Astrocyte (in vitro differentiated cells and primary cell): ENCODE measurements around the gene TEDC2. TPM values are rescaled to one million over a fixed set of nuclear protein-coding genes. Genes with fewer than 3 reads are reported as not detected.

Source experiments
- DNase-seq: peaks from one replicate; pipeline ENCODE4 v3.0.0-alpha.2; 2010; ENCODE audit warnings: low read depth
- FAIRE-seq: peaks from 2 replicates; lab custom pipeline; 2011; peaks lifted over from hg19 to GRCh38; lab: Jason Lieb, UNC
- H2AFZ ChIP-seq: 2 replicates; pipeline ENCODE4 v1.6.0; 2012; ENCODE audit warnings: low read depth, low read length, inconsistent platforms
- H3K27ac ChIP-seq: 2 replicates; pipeline ENCODE4 v1.5.1; 2011; ENCODE audit warnings: low read depth, low read length, inconsistent platforms
- H3K27me3 ChIP-seq: 2 replicates; pipeline ENCODE4 v1.6.0; 2011; ENCODE audit warnings: low read length, inconsistent platforms; ENCODE audit not compliant: insufficient read depth
- H3K36me3 ChIP-seq: 2 replicates; pipeline ENCODE4 v1.5.1; 2011; ENCODE audit warnings: low read length, inconsistent platforms; ENCODE audit not compliant: insufficient read depth
- H3K4me1 ChIP-seq: 2 replicates; pipeline ENCODE4 v1.5.1; 2011; ENCODE audit warnings: low read length, inconsistent platforms; ENCODE audit not compliant: insufficient read depth
- H3K4me2 ChIP-seq: 2 replicates; pipeline ENCODE4 v1.6.0; 2012; ENCODE audit warnings: low read length, inconsistent platforms
- H3K4me3 ChIP-seq: 2 replicates; pipeline ENCODE4 v1.5.1; 2011; ENCODE audit warnings: low read depth, mild to moderate bottlenecking, low read length, inconsistent platforms; ENCODE audit not compliant: insufficient read depth
- H3K79me2 ChIP-seq: 2 replicates; pipeline ENCODE4 v1.6.0; 2012; ENCODE audit warnings: mild to moderate bottlenecking, low read length, inconsistent platforms; ENCODE audit not compliant: insufficient read depth
- H3K9ac ChIP-seq: 2 replicates; pipeline ENCODE4 v1.6.0; 2012; ENCODE audit warnings: mild to moderate bottlenecking, low read length, inconsistent platforms
- H3K9me3 ChIP-seq: 2 replicates; pipeline ENCODE4 v1.5.1; 2012; ENCODE audit warnings: low read depth, mild to moderate bottlenecking, low read length, inconsistent platforms; ENCODE audit not compliant: insufficient read depth
- H4K20me1 ChIP-seq: 2 replicates; pipeline ENCODE4 v1.6.0; 2012; ENCODE audit warnings: low read length, inconsistent platforms; ENCODE audit not compliant: insufficient read depth
- H3K27ac Mint-ChIP-seq: one replicate; pipeline ENCODE4 v1.8.0; 2021; ENCODE audit warnings: mild to moderate bottlenecking, mixed read lengths; ENCODE audit not compliant: unreplicated experiment
- H3K27me3 Mint-ChIP-seq: one replicate; pipeline ENCODE4 v1.8.0; 2021; ENCODE audit warnings: low read depth, mixed read lengths; ENCODE audit not compliant: unreplicated experiment
- H3K36me3 Mint-ChIP-seq: one replicate; pipeline ENCODE4 v1.8.0; 2021; ENCODE audit warnings: low read depth, mixed read lengths; ENCODE audit not compliant: unreplicated experiment
- H3K4me1 Mint-ChIP-seq: one replicate; pipeline ENCODE4 v1.8.0; 2021; ENCODE audit warnings: low read depth, mixed read lengths; ENCODE audit not compliant: unreplicated experiment
- H3K4me3 Mint-ChIP-seq: one replicate; pipeline ENCODE4 v1.8.0; 2021; ENCODE audit warnings: mild to moderate bottlenecking, moderate library complexity, mixed read lengths; ENCODE audit not compliant: unreplicated experiment
- H3K9me3 Mint-ChIP-seq: one replicate; pipeline ENCODE4 v1.8.0; 2021; ENCODE audit warnings: mild to moderate bottlenecking, mixed read lengths; ENCODE audit not compliant: unreplicated experiment
- CTCF ChIP-seq: IDR thresholded peaks from 2 replicates; pipeline ENCODE4 v1.5.1; 2011; ENCODE audit warnings: low read depth, mild to moderate bottlenecking, inconsistent platforms, low read length, moderate library complexity; ENCODE audit not compliant: insufficient read depth
- EZH2 ChIP-seq: IDR thresholded peaks from 2 replicates; pipeline ENCODE4 v1.6.1; 2012; ENCODE audit warnings: mild to moderate bottlenecking, low read length, inconsistent platforms; ENCODE audit not compliant: insufficient read depth
- total RNA-seq: library from RNA; stranded (reverse); gene quantifications from 2 replicates; pipeline ENCODE4 v1.2.1, GENCODE V29; 2021

Gene TEDC2
- total RNA-seq, 1 donor from 2014 or later, result 6.0 TPM

GRCh38 chr16:2436110-2436509 is 23.8 kb upstream of the TEDC2 start:
- Mint-ChIP-seq H3K27ac (no peak overlapping the region), H3K9me3 (no peaks in the 10 kb centered on the region), H3K4me3 (no peak overlapping the region), H3K27me3 (no peaks in the 10 kb centered on the region), H3K4me1 (no peaks in the 10 kb centered on the region), H3K36me3 (peaks cover 21% of the 10 kb centered on the region)
- no peaks in the 10 kb centered on the region for H3K9me3 ChIP-seq
- H3K27me3 ChIP-seq, result no peaks in the 10 kb centered on the region
- H3K36me3 ChIP-seq, result peaks cover 12% of the 10 kb centered on the region
- H2AFZ ChIP-seq, result no peak overlapping the region
- H3K9ac ChIP-seq, result no peak overlapping the region
- peaks cover 33% of the 10 kb centered on the region for H3K79me2 ChIP-seq
- DNase-seq (no peak), FAIRE-seq (no peak)
- H3K4me3 ChIP-seq, result no peak overlapping the region
- H4K20me1 ChIP-seq, result peaks cover 13% of the 10 kb centered on the region
- no peak overlapping the region for H3K4me2 ChIP-seq
- no peak overlapping the region for H3K27ac ChIP-seq
- no peak for TF ChIP-seq EZH2
- no peak for TF ChIP-seq CTCF
- H3K4me1 ChIP-seq, result peaks cover under 1% of the 10 kb centered on the region

GRCh38 chr16:2437032-2437790 is 22.7 kb upstream of the TEDC2 start:
- TF ChIP-seq EZH2 (no peak), CTCF (no peak)
- H3K9me3 ChIP-seq, result no peaks in the 10 kb centered on the region
- Mint-ChIP-seq H3K27me3 (no peaks in the 10 kb centered on the region), H3K4me1 (no peaks in the 10 kb centered on the region), H3K27ac (no peak overlapping the region), H3K36me3 (peaks cover 21% of the 10 kb centered on the region), H3K4me3 (no peak overlapping the region), H3K9me3 (no peaks in the 10 kb centered on the region)
- H3K4me3 ChIP-seq, result no peak overlapping the region
- H3K79me2 ChIP-seq, result peaks cover 22% of the 10 kb centered on the region
- peaks cover 11% of the 10 kb centered on the region for H4K20me1 ChIP-seq
- no peaks in the 10 kb centered on the region for H3K4me1 ChIP-seq
- H3K4me2 ChIP-seq, result no peak overlapping the region
- H3K27ac ChIP-seq, result no peak overlapping the region
- no peaks in the 10 kb centered on the region for H3K27me3 ChIP-seq
- no peak overlapping the region for H3K9ac ChIP-seq
- FAIRE-seq (no peak), DNase-seq (no peak)
- peaks cover 12% of the 10 kb centered on the region for H3K36me3 ChIP-seq
- H2AFZ ChIP-seq, result no peak overlapping the region

- no peak for FAIRE-seq
- DNase-seq, result no peak
- H2AFZ ChIP-seq, result no peak overlapping the region
- H3K4me2 ChIP-seq, result no peak overlapping the region
- H3K4me3 Mint-ChIP-seq, result no peak overlapping the region
- TF ChIP-seq CTCF (no peak), EZH2 (no peak)
- H3K27ac ChIP-seq, result no peak overlapping the region
- H3K9ac ChIP-seq, result no peak overlapping the region
- peaks cover 6% of the 10 kb centered on the region for H4K20me1 ChIP-seq
- peaks cover 13% of the 10 kb centered on the region for H3K79me2 ChIP-seq
- H3K36me3 ChIP-seq, result peaks cover 6% of the 10 kb centered on the region
- no peaks in the 10 kb centered on the region for H3K9me3 Mint-ChIP-seq
- no peak overlapping the region for H3K27ac Mint-ChIP-seq
- H3K36me3 Mint-ChIP-seq, result peaks cover 21% of the 10 kb centered on the region
- no peak overlapping the region for H3K4me3 ChIP-seq
- no peaks in the 10 kb centered on the region for H3K4me1 Mint-ChIP-seq
- no peaks in the 10 kb centered on the region for H3K27me3 ChIP-seq
- H3K9me3 ChIP-seq, result no peaks in the 10 kb centered on the region
- no peaks in the 10 kb centered on the region for H3K4me1 ChIP-seq
- H3K27me3 Mint-ChIP-seq, result no peaks in the 10 kb centered on the region
These were observed 21.8 kb upstream of the TEDC2 start for GRCh38 chr16:2438121-2438520.
